Activated B cell treated with CpG ODN at 0.5 μM for 24 hours (primary cell): Measurements from ENCODE around the gene PCNX1. TPM values are rescaled to one million over a fixed set of nuclear protein-coding genes. Genes with fewer than 3 reads are reported as not detected.

Source experiments
- ATAC-seq: fragments of 200-7000 bp; cut with Tn5 transposase; one replicate; pipeline ENCODE4 v1.10.0; 2021; ENCODE audit warnings: low read depth, mild to moderate bottlenecking, moderate library complexity
- CTCF ChIA-PET: fragments of 350-600 bp; sonication (Branson Sonifier 250); formaldehyde crosslinking; loops from one replicate; lab custom pipeline; 2021; ENCODE audit warnings: antibody characterized with exemption; lab: Charles Lee
- POLR2A ChIA-PET: fragments of 350-600 bp; sonication (Branson Sonifier 250); formaldehyde crosslinking; loops from one replicate; lab custom pipeline; 2021; ENCODE audit warnings: antibody characterized with exemption; lab: Charles Lee
- DNase-seq: peaks from one replicate; pipeline ENCODE4 v3.0.0; 2022
- H3K27ac Mint-ChIP-seq: one replicate; pipeline ENCODE4 v1.8.0; 2020; ENCODE audit warnings: mixed read lengths
- H3K27me3 Mint-ChIP-seq: one replicate; pipeline ENCODE4 v1.8.0; 2021; ENCODE audit warnings: mixed read lengths
- H3K36me3 Mint-ChIP-seq: one replicate; pipeline ENCODE4 v1.8.0; 2021; ENCODE audit warnings: low read depth, mixed read lengths
- H3K4me1 Mint-ChIP-seq: one replicate; pipeline ENCODE4 v1.8.0; 2021; ENCODE audit warnings: mixed read lengths
- H3K4me3 Mint-ChIP-seq: one replicate; pipeline ENCODE4 v1.8.0; 2020; ENCODE audit warnings: mild to moderate bottlenecking, mixed read lengths
- H3K9me3 Mint-ChIP-seq: one replicate; pipeline ENCODE4 v1.8.0; 2020; ENCODE audit warnings: mixed read lengths
- intact Hi-C: fragments of 100-400 bp; cut with micrococcal nuclease; formaldehyde crosslinking; loops from one replicate; pipeline ENCODE4 v1.15.1; 2024
- total RNA-seq: library from RNA; stranded (reverse); gene quantifications from 2 replicates; pipeline ENCODE4 v1.2.3, GENCODE V29; 2022
- TF ChIP-seq, protein P1 (sequence below): fragments of 200-600 bp; IDR thresholded peaks from one replicate; pipeline ENCODE4 v1.8.0; 2022; ENCODE audit warnings: antibody characterized with exemption, mild to moderate bottlenecking

Gene PCNX1
- total RNA-seq, 1 donor from 2014 or later = 64.7 TPM

DNA sequence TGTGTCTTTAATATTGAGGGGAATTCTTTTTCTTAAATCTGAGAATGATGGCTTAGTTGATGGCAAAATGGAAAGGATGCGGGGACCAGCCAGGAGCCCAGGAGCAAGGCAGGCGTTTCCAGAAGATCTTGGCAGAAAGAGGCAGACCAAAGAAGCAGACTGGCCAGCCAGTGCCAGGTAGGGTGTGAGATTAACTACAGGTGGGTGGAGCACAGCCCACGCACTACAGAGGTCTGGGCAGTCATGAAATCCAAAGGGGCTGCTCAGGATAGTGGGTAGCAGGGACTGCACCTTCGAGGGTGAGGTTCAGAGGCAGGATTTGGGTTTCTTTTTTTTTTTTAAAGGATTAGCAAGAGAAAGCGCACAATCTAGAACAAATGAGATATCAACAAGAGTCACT is 17.7 kb upstream of the PCNX1 start:
- Mint-ChIP-seq H3K9me3 (no peaks in the 10 kb centered on the region), H3K27ac (no peak overlapping the region), H3K4me1 (peaks cover 32% of the 10 kb centered on the region), H3K27me3 (peaks cover 2% of the 10 kb centered on the region), H3K4me3 (no peak overlapping the region), H3K36me3 (no peaks in the 10 kb centered on the region)
- POLR2A ChIA-PET = no interaction called here
- ATAC-seq (no peak), DNase-seq (no peak)
- TF ChIP-seq, protein P1, sequence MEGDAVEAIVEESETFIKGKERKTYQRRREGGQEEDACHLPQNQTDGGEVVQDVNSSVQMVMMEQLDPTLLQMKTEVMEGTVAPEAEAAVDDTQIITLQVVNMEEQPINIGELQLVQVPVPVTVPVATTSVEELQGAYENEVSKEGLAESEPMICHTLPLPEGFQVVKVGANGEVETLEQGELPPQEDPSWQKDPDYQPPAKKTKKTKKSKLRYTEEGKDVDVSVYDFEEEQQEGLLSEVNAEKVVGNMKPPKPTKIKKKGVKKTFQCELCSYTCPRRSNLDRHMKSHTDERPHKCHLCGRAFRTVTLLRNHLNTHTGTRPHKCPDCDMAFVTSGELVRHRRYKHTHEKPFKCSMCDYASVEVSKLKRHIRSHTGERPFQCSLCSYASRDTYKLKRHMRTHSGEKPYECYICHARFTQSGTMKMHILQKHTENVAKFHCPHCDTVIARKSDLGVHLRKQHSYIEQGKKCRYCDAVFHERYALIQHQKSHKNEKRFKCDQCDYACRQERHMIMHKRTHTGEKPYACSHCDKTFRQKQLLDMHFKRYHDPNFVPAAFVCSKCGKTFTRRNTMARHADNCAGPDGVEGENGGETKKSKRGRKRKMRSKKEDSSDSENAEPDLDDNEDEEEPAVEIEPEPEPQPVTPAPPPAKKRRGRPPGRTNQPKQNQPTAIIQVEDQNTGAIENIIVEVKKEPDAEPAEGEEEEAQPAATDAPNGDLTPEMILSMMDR = no peak
- intact Hi-C loops = no loop called here
- CTCF ChIA-PET = interaction anchor here (0.6 kb wide), 1 partner anchor 880 kb away, joined by 3 read pairs; no protein-coding TSS in a partner anchor

DNA sequence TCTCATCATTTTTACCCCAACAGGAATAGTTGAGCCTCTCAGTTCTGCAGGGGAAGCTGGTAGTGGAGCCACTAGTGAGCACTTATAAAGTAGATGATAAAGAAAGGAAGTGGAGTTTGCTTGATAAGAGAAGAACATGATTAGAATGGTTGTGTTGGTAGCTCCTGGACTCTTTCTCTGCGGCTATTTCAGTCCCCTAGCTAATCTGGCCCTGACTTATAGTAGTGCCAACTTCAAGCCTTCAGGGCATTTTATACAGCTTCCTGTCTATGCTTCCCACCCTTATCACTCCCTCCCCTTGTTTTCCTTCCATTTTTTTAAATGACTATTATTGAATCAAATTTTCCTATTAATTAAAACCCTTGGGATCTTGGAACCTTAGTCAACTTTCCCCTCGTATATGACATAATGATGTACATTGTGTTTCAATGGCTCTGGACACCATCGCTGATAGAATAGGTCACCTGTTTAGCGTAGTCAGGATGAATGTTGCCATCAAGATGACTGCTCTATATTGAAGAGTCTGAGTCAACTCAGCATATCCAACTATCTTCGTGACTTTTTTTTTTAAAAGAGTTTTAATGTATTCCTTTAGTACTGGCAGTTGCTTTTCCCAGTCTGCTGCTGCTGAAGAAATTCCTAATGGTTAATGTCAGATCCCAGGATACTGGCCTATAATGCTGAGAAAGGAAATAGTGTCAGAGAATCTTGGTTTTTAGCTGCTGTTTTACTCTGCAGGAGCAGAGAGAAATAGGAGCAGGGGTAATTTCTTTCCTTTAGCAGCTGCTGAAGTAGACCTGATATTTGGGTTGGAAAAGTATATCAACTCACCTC is 16.2 kb upstream of the PCNX1 start:
- TF ChIP-seq, protein P1 = no peak
- Mint-ChIP-seq H3K36me3 (no peaks in the 10 kb centered on the region), H3K9me3 (no peaks in the 10 kb centered on the region), H3K4me3 (no peak overlapping the region), H3K4me1 (peaks cover 21% of the 10 kb centered on the region), H3K27me3 (peaks cover 6% of the 10 kb centered on the region), H3K27ac (no peak overlapping the region)
- CTCF ChIA-PET = no interaction called here
- POLR2A ChIA-PET = no interaction called here
- ATAC-seq = no peak
- intact Hi-C loops = no loop called here
- no peak for DNase-seq

DNA sequence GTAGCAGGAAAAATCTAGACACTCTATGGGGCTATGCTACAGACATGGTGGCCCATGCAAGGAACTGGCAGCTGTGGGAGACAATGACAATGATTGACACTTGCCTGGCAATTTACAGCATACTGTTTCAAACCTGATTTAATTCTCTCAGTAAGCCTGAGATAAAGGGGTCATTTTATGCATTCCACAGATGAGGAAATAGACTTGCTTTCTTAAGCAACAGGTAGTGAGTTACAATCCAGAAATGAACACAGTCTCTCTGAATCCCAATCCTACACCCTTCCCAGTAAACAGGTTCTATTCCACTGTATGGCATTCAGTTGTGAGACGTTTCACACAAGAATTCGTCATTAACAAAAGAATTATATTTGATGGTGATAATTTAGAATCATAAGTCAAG is 15.5 kb upstream of the PCNX1 start:
- Mint-ChIP-seq H3K36me3 (no peaks in the 10 kb centered on the region), H3K27me3 (peaks cover 9% of the 10 kb centered on the region), H3K27ac (no peak overlapping the region), H3K4me3 (no peak overlapping the region), H3K9me3 (peaks cover 3% of the 10 kb centered on the region), H3K4me1 (peaks cover 14% of the 10 kb centered on the region)
- POLR2A ChIA-PET = no interaction called here
- ATAC-seq = no peak
- CTCF ChIA-PET = no interaction called here
- no peak for DNase-seq
- intact Hi-C loops = no loop called here
- TF ChIP-seq, protein P1 = no peak

DNA sequence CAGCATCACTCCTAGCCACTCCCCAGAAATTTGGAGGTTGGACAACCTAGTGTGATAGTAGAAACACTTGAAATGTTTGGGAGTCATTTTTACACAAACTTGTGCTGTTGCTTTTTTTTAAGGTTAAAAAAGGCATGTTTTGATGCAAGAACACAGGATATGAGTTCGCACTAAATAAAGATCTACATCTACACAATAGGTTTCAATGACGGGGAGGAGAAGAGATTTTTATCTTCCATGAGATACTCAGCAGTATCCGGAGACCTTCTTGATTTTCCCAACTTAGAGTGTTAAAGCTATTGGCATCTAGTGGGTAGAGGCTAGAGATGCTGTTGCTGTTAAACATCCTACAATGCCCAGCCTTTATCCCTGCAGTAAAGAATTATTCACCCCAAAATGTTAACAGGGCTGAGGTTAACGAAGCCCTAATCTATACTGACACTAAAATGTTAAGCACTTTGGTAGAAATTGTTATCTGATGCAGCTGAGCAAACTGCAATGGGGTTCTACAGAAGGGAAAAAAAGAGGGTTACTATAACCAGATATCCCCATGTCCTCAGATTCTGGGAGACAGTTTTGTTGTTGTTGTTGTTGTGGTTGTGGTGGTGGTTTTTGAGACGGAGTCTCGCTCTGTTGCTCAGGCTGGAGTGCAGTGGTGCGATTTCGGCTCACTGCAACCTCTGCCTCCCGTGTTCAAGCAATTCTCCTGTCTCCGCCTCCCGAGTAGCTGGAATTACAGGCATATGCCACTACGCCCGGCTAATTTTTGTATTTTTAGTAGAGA is 14.0 kb upstream of the PCNX1 start:
- DNase-seq = no peak
- peaks cover 3% of the 10 kb centered on the region for H3K9me3 Mint-ChIP-seq
- intact Hi-C loops = no loop called here

More for the DNA sequence above, 14.0 kb upstream of the PCNX1 start:
- no peaks in the 10 kb centered on the region for H3K4me1 Mint-ChIP-seq
- H3K36me3 Mint-ChIP-seq = no peaks in the 10 kb centered on the region
- no peak for ATAC-seq
- no peak overlapping the region for H3K4me3 Mint-ChIP-seq
- CTCF ChIA-PET = no interaction called here
- H3K27me3 Mint-ChIP-seq = peaks cover 9% of the 10 kb centered on the region
- TF ChIP-seq, protein P1 = no peak
- POLR2A ChIA-PET = no interaction called here
- no peak overlapping the region for H3K27ac Mint-ChIP-seq
